GM13977 (cell line): ENCODE measurements around the gene GNAS-AS1.

Experiments
- DNase-seq: peaks from one replicate; pipeline ENCODE4 v3.0.0; 2012; ENCODE audit warnings: low spot score
- CTCF ChIP-seq: IDR thresholded peaks from 2 replicates; pipeline ENCODE4 v1.5.1; 2012; ENCODE audit warnings: mild to moderate bottlenecking, control low read depth; ENCODE audit not compliant: insufficient read depth; ENCODE audit errors: extremely low read depth, missing control alignments
- in situ Hi-C: fragments of 300-500 bp; cut with MboI; formaldehyde crosslinking; loops from one replicate; pipeline ENCODE4 v1.12.0; 2022; ENCODE audit warnings: low sequenced_read_pairs, low pct_unique_long_range_greater_than_20kb, mixed read lengths, inconsistent platforms; ENCODE audit not compliant: unreplicated experiment

Gene GNAS-AS1

GRCh38 chr20:58775371-58775770 lies 75.3 kb downstream of the GNAS-AS1 start:
- no peak for TF ChIP-seq CTCF
- in situ Hi-C loops = no loop called here
- DNase-seq = no peak

GRCh38 chr20:58774667-58775263 lies 75.9 kb downstream of the GNAS-AS1 start:
- no peak for DNase-seq
- no peak for TF ChIP-seq CTCF
- in situ Hi-C loops = no loop called here

- in situ Hi-C loops = no loop called here
- TF ChIP-seq CTCF = no peak
- DNase-seq = no peak
Measured at GRCh38 chr20:58774214-58774613, 76.5 kb downstream of the GNAS-AS1 start.

GRCh38 chr20:58772786-58773185 lies 77.9 kb downstream of the GNAS-AS1 start:
- no peak for DNase-seq
- in situ Hi-C loops = no loop called here
- TF ChIP-seq CTCF = no peak
